ENCODE results near the gene THBS2. TPM values are rescaled to one million over a fixed set of nuclear protein-coding genes. Genes with fewer than 3 reads are reported as not detected.

The THBS2 gene
- total RNA-seq, 1 donor from 2014 or later, result 135 TPM

GRCh38 chr6:169233181-169233580 is 20.5 kb downstream of the THBS2 start:
- H3K4me1 Mint-ChIP-seq (ENCODE audit: low read depth, unreplicated experiment), result no peaks in the 10 kb centered on the region
- peaks cover 61% of the 10 kb centered on the region for H3K36me3 Mint-ChIP-seq (ENCODE audit: low read depth, unreplicated experiment)
- Histone ChIP-seq H3K4me3 (ENCODE audit: insufficient read depth, low read depth, low read length) (no peak overlapping the region), H3K79me2 (ENCODE audit: insufficient read depth, low read length) (no peaks in the 10 kb centered on the region), H3K27me3 (ENCODE audit: insufficient read depth, low read length) (no peaks in the 10 kb centered on the region), H3K4me2 (ENCODE audit: low read length) (no peak overlapping the region), H3K36me3 (ENCODE audit: insufficient read depth, low read length) (peaks cover 25% of the 10 kb centered on the region), H3K9me3 (ENCODE audit: insufficient read depth, low read depth, low read length) (peaks cover 7% of the 10 kb centered on the region), H3K9ac (ENCODE audit: low read length) (no peak overlapping the region), H2AFZ (ENCODE audit: low read depth, low read length) (no peak overlapping the region), H4K20me1 (ENCODE audit: insufficient read depth, low read length) (peaks cover 11% of the 10 kb centered on the region), H3K27ac (ENCODE audit: low read depth, low read length) (no peak overlapping the region), H3K4me1 (ENCODE audit: insufficient read depth, low read length) (no peaks in the 10 kb centered on the region)
- H3K27me3 Mint-ChIP-seq (ENCODE audit: low read depth, unreplicated experiment), result no peaks in the 10 kb centered on the region
- no peak overlapping the region for H3K4me3 Mint-ChIP-seq (ENCODE audit: unreplicated experiment)
- no peak for TF ChIP-seq EZH2 (IDR thresholded peaks at IDR 0.05; ENCODE audit: insufficient read depth, low read length)
- TF ChIP-seq CTCF (IDR thresholded peaks at IDR 0.05; ENCODE audit: insufficient read depth, low read depth, low read length), result no peak
- H3K9me3 Mint-ChIP-seq (ENCODE audit: unreplicated experiment), result peaks cover 14% of the 10 kb centered on the region
- FAIRE-seq (no peak), DNase-seq (ENCODE audit: low read depth) (no peak)
- H3K27ac Mint-ChIP-seq (ENCODE audit: unreplicated experiment), result no peak overlapping the region

GRCh38 chr6:169232507-169232931 is 21.1 kb downstream of the THBS2 start:
- Histone ChIP-seq H4K20me1 (ENCODE audit: insufficient read depth, low read length) (peaks cover 11% of the 10 kb centered on the region), H3K36me3 (ENCODE audit: insufficient read depth, low read length) (peaks cover 27% of the 10 kb centered on the region), H3K4me1 (ENCODE audit: insufficient read depth, low read length) (no peaks in the 10 kb centered on the region), H3K27me3 (ENCODE audit: insufficient read depth, low read length) (no peaks in the 10 kb centered on the region), H3K4me2 (ENCODE audit: low read length) (no peak overlapping the region), H3K4me3 (ENCODE audit: insufficient read depth, low read depth, low read length) (no peak overlapping the region), H3K79me2 (ENCODE audit: insufficient read depth, low read length) (no peaks in the 10 kb centered on the region), H3K9me3 (ENCODE audit: insufficient read depth, low read depth, low read length) (peaks cover 7% of the 10 kb centered on the region), H2AFZ (ENCODE audit: low read depth, low read length) (no peak overlapping the region), H3K27ac (ENCODE audit: low read depth, low read length) (no peak overlapping the region), H3K9ac (ENCODE audit: low read length) (no peak overlapping the region)
- Mint-ChIP-seq H3K9me3 (ENCODE audit: unreplicated experiment) (peaks cover 11% of the 10 kb centered on the region), H3K36me3 (ENCODE audit: low read depth, unreplicated experiment) (peaks cover 57% of the 10 kb centered on the region), H3K27me3 (ENCODE audit: low read depth, unreplicated experiment) (no peaks in the 10 kb centered on the region), H3K4me1 (ENCODE audit: low read depth, unreplicated experiment) (no peaks in the 10 kb centered on the region), H3K4me3 (ENCODE audit: unreplicated experiment) (no peak overlapping the region), H3K27ac (ENCODE audit: unreplicated experiment) (no peak overlapping the region)
- FAIRE-seq (no peak), DNase-seq (ENCODE audit: low read depth) (no peak)
- TF ChIP-seq EZH2 (IDR thresholded peaks at IDR 0.05; ENCODE audit: insufficient read depth, low read length) (no peak), CTCF (IDR thresholded peaks at IDR 0.05; ENCODE audit: insufficient read depth, low read depth, low read length) (no peak)

- H3K9me3 Mint-ChIP-seq (ENCODE audit: unreplicated experiment), result peaks cover 10% of the 10 kb centered on the region
- no peak overlapping the region for H3K4me3 ChIP-seq (ENCODE audit: insufficient read depth, low read depth, low read length)
- peaks cover 11% of the 10 kb centered on the region for H4K20me1 ChIP-seq (ENCODE audit: insufficient read depth, low read length)
- TF ChIP-seq EZH2 (IDR thresholded peaks at IDR 0.05; ENCODE audit: insufficient read depth, low read length), result no peak
- TF ChIP-seq CTCF (IDR thresholded peaks at IDR 0.05; ENCODE audit: insufficient read depth, low read depth, low read length), result no peak
- H3K9me3 ChIP-seq (ENCODE audit: insufficient read depth, low read depth, low read length), result peaks cover 7% of the 10 kb centered on the region
- H3K9ac ChIP-seq (ENCODE audit: low read length), result no peak overlapping the region
- no peaks in the 10 kb centered on the region for H3K79me2 ChIP-seq (ENCODE audit: insufficient read depth, low read length)
- no peaks in the 10 kb centered on the region for H3K4me1 Mint-ChIP-seq (ENCODE audit: low read depth, unreplicated experiment)
- FAIRE-seq (no peak), DNase-seq (ENCODE audit: low read depth) (no peak)
- no peak overlapping the region for H3K4me2 ChIP-seq (ENCODE audit: low read length)
- no peaks in the 10 kb centered on the region for H3K4me1 ChIP-seq (ENCODE audit: insufficient read depth, low read length)
- no peak overlapping the region for H3K27ac Mint-ChIP-seq (ENCODE audit: unreplicated experiment)
- peaks cover 60% of the 10 kb centered on the region for H3K36me3 Mint-ChIP-seq (ENCODE audit: low read depth, unreplicated experiment)
- peaks cover 27% of the 10 kb centered on the region for H3K36me3 ChIP-seq (ENCODE audit: insufficient read depth, low read length)
- H3K27me3 Mint-ChIP-seq (ENCODE audit: low read depth, unreplicated experiment), result no peaks in the 10 kb centered on the region
- no peak overlapping the region for H3K27ac ChIP-seq (ENCODE audit: low read depth, low read length)
- H2AFZ ChIP-seq (ENCODE audit: low read depth, low read length), result no peak overlapping the region
- no peaks in the 10 kb centered on the region for H3K27me3 ChIP-seq (ENCODE audit: insufficient read depth, low read length)
- H3K4me3 Mint-ChIP-seq (ENCODE audit: unreplicated experiment), result no peak overlapping the region
Measured at GRCh38 chr6:169231790-169232506, 21.7 kb downstream of the THBS2 start.
